Hepatocyte (in vitro differentiated cells): ENCODE data around the gene UXS1. TPM values are rescaled to one million over a fixed set of nuclear protein-coding genes. Genes with fewer than 3 reads are reported as not detected.

Experiments used
- DNase-seq: peaks from one replicate; pipeline ENCODE4 v3.0.0-alpha.2; 2016; ENCODE audit warnings: low spot score
- H2AFZ ChIP-seq: fragments of 200-600 bp; sonication (generic); 2 replicates; pipeline ENCODE4 v1.6.0; 2016; ENCODE audit warnings: antibody characterized with exemption, mild to moderate bottlenecking
- H3K27ac ChIP-seq: fragments of 200-600 bp; sonication (generic); 2 replicates; pipeline ENCODE4 v1.5.1; 2016; ENCODE audit warnings: mild to moderate bottlenecking
- H3K27me3 ChIP-seq: fragments of 200-600 bp; sonication (generic); 2 replicates; pipeline ENCODE4 v1.6.1; 2016
- H3K36me3 ChIP-seq: fragments of 200-600 bp; sonication (generic); replicated peaks from 2 replicates; pipeline ENCODE4 v1.5.1; 2016; ENCODE audit warnings: low read depth; ENCODE audit not compliant: insufficient read depth
- H3K4me1 ChIP-seq: fragments of 200-600 bp; sonication (generic); 2 replicates; pipeline ENCODE4 v1.5.1; 2016; ENCODE audit warnings: mild to moderate bottlenecking, moderate library complexity; ENCODE audit not compliant: insufficient read depth
- H3K4me2 ChIP-seq: fragments of 200-600 bp; sonication (generic); 2 replicates; pipeline ENCODE4 v1.6.0; 2016
- H3K4me3 ChIP-seq: fragments of 200-600 bp; sonication (generic); 2 replicates; pipeline ENCODE4 v1.5.1; 2016; ENCODE audit warnings: mild to moderate bottlenecking
- H3K79me2 ChIP-seq: fragments of 200-600 bp; sonication (generic); 2 replicates; pipeline ENCODE4 v1.6.0; 2017; ENCODE audit warnings: mild to moderate bottlenecking
- H3K9me2 ChIP-seq: fragments of 200-600 bp; sonication (generic); replicated peaks from 2 replicates; pipeline ENCODE4 v1.6.0; 2017; ENCODE audit warnings: mild to moderate bottlenecking; ENCODE audit not compliant: insufficient read depth
- H3K9me3 ChIP-seq: fragments of 200-600 bp; sonication (generic); 2 replicates; pipeline ENCODE4 v1.5.1; 2016; ENCODE audit warnings: low read depth, mild to moderate bottlenecking
- H4K20me1 ChIP-seq: fragments of 200-600 bp; sonication (generic); 2 replicates; pipeline ENCODE4 v1.6.0; 2016; ENCODE audit warnings: mild to moderate bottlenecking; ENCODE audit not compliant: insufficient read depth, poor library complexity, severe bottlenecking
- EZH2 ChIP-seq: fragments of 200-600 bp; sonication (generic); IDR thresholded peaks from 2 replicates; pipeline ENCODE4 v1.6.1; 2016; ENCODE audit warnings: antibody characterized with exemption, mild to moderate bottlenecking, borderline replicate concordance
- EZH2phosphoT487 ChIP-seq: fragments of 200-600 bp; sonication (generic); IDR thresholded peaks from one replicate; pipeline ENCODE4 v1.6.1; 2018; ENCODE audit warnings: antibody characterized with exemption, mild to moderate bottlenecking, low read depth, moderate library complexity; ENCODE audit not compliant: unreplicated experiment, severe bottlenecking
- WGBS: methylation state at CpG from one replicate; pipeline ENCODE4 v1.1.6; 2016; ENCODE audit warnings: low lambda C conversion rate; ENCODE audit errors: missing lambda C conversion rate; 5-methylcytosine and 5-hydroxymethylcytosine counted together
- polyA plus RNA-seq: library from polyadenylated mRNA; unstranded; fragments of >200 nt; fragmentation: Nextera tagmentation; extraction: Ambion mirVana; gene quantifications from 2 replicates; pipeline ENCODE4 v1.2.1, GENCODE V29; 2016
- total RNA-seq: library from RNA; depleted of rRNA; stranded (reverse); fragments of >200 nt; gene quantifications from 2 replicates; pipeline ENCODE4 v1.2.3, GENCODE V29; 2014
- TF ChIP-seq, protein P1 (sequence below): fragments of 200-600 bp; sonication (generic); IDR thresholded peaks from 2 replicates; pipeline ENCODE4 v1.5.1; 2016; ENCODE audit warnings: antibody characterized with exemption, mild to moderate bottlenecking; ENCODE audit not compliant: poor library complexity

UXS1 gene
- total and polyA plus RNA-seq, 2 experiments from 2014 or later: 46.5 to 83.2 TPM

DNA sequence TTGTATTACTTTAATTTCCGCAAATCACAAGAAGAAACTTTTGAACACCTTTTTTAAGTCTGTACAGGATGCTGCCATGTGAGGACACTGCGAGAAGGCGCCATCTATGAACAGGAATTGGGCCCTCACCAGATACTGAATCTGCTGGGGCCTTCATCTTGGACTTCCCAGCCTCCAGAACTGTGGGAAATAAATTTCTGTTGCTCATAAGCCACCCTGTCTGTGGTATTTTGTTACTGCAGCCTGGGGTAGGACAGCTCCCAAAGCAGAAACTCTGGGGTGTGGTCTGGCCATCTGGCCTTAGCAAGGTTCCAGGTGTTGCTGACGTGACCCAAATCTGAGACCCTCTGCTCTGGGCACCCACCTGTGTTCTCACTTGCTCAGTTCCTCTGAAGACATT is 16.5 kb downstream of the UXS1 start:
- Histone ChIP-seq H3K27me3 (no peaks in the 10 kb centered on the region), H4K20me1 (no peaks in the 10 kb centered on the region), H2AFZ (no peak overlapping the region), H3K9me2 (no peaks in the 10 kb centered on the region), H3K4me2 (no peak overlapping the region), H3K79me2 (peaks cover 88% of the 10 kb centered on the region), H3K4me3 (no peak overlapping the region), H3K4me1 (peaks cover 27% of the 10 kb centered on the region), H3K27ac (no peak overlapping the region), H3K36me3 (no peaks in the 10 kb centered on the region), H3K9me3 (no peaks in the 10 kb centered on the region)
- no peak for DNase-seq
- 96% methylated on average over 4 of the region's 4 CpGs for WGBS
- TF ChIP-seq EZH2phosphoT487: no peak
- TF ChIP-seq, protein P1, sequence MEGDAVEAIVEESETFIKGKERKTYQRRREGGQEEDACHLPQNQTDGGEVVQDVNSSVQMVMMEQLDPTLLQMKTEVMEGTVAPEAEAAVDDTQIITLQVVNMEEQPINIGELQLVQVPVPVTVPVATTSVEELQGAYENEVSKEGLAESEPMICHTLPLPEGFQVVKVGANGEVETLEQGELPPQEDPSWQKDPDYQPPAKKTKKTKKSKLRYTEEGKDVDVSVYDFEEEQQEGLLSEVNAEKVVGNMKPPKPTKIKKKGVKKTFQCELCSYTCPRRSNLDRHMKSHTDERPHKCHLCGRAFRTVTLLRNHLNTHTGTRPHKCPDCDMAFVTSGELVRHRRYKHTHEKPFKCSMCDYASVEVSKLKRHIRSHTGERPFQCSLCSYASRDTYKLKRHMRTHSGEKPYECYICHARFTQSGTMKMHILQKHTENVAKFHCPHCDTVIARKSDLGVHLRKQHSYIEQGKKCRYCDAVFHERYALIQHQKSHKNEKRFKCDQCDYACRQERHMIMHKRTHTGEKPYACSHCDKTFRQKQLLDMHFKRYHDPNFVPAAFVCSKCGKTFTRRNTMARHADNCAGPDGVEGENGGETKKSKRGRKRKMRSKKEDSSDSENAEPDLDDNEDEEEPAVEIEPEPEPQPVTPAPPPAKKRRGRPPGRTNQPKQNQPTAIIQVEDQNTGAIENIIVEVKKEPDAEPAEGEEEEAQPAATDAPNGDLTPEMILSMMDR: no peak

DNA sequence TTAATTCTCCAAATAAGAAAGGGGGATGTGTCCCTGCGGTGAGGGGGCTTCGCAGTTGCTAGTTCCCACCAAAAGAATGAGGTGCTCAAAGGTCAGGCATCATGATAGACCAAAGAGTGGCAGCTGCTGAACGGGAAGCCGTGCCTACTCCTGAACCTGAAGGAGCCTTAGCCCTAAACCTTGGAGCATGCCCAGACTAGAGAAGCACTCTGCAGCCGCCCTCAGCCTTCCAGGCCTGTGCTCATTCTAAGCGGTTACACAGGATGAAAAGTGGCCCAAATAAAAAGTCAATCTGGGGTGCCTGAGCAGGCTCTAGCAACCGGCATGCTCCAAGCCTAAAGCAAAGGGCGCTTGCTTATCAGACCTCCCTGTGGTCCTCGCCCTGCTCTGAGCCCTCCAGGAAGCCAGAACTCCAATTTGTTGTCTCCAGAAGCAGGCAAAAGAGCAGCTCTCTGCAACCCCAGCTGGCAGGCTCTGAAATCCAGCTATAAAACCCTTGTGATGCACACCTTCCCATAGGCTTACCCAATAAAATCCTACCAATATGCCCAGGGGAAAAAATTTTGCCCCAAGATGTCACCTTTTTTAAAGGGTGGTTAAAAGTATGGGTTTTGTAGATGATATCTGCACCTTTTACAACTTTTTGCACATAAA is 17.5 kb downstream of the UXS1 start:
- Histone ChIP-seq H2AFZ (no peak overlapping the region), H3K9me3 (no peaks in the 10 kb centered on the region), H3K4me1 (peaks cover 32% of the 10 kb centered on the region), H3K4me2 (no peak overlapping the region), H3K4me3 (no peak overlapping the region), H3K9me2 (no peaks in the 10 kb centered on the region), H3K36me3 (no peaks in the 10 kb centered on the region), H4K20me1 (no peaks in the 10 kb centered on the region), H3K79me2 (peaks cover 88% of the 10 kb centered on the region), H3K27ac (no peak overlapping the region), H3K27me3 (no peaks in the 10 kb centered on the region)
- TF ChIP-seq EZH2 (no peak), EZH2phosphoT487 (no peak)
- TF ChIP-seq, protein P1: no peak
- 73% methylated on average over 9 of the region's 9 CpGs for WGBS
- DNase-seq: no peak

DNA sequence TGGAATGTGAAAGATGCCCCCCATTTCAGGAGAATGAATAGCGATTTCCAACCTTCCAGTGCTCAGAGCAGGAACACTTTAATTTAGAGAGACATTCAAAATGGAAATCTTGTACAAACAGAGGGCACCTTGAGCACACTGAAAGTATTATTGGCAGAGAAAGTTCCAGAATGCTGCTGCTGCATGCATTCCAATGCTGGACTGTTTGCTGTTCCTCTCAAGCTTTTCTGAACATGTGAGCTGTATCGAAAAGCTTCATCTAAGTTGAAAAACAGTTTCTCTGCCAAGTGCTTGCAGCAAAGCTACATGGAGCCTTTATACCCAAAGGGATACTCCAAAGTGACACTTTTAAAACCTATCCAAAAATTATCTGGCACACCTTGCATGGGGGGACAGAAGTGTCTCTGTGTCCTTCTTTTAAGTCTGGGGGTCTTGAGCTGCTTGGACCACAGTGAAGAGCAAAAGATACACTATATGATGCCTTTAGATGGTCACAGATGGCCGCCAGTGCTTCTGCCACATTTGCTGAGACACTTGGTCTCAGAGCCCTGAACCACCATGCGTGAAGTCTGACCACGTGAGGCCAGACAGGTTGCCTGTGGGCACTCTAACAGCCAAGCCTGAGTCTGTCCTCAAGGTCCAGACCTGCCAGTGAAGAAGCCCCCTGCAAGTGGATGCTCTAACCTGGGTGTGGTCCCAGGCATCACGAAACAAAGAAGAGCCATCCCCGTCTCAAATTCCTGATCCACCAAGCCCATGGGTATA is 18.8 kb downstream of the UXS1 start:
- Histone ChIP-seq H3K4me3 (no peak overlapping the region), H3K27ac (no peak overlapping the region), H3K4me1 (peaks cover 33% of the 10 kb centered on the region), H3K4me2 (no peak overlapping the region), H3K9me3 (no peaks in the 10 kb centered on the region), H3K27me3 (no peaks in the 10 kb centered on the region), H3K9me2 (no peaks in the 10 kb centered on the region), H2AFZ (no peak overlapping the region), H3K36me3 (no peaks in the 10 kb centered on the region), H4K20me1 (no peaks in the 10 kb centered on the region), H3K79me2 (peaks cover 90% of the 10 kb centered on the region)
- 95% methylated on average over 7 of the region's 7 CpGs for WGBS
- DNase-seq: no peak
- TF ChIP-seq EZH2: no peak
- no peak for TF ChIP-seq EZH2phosphoT487
- TF ChIP-seq, protein P1: no peak
